Measurements from ENCODE around the gene ACP7.
A peak's percentile ranks its signal among the peaks of the same experiment; 100 is the strongest.
"Not testable (repeated sequence)": the region's sequence is repeated elsewhere in the genome, so short reads cannot be mapped to it uniquely, and the experiment has no call there.

ACP7 gene

GRCh38 chr19:39083983-39084731, at the start of gene ACP7:
TSS of gene ACP7 (plus strand) at chr19:39084368. CDS start at chr19:39085270, 902 bp downstream.
- no peak for DNase-seq (ENCODE audit: low read depth)

GRCh38 chr19:39036581-39036980, 47.6 kb upstream of the ACP7 start:
- DNase-seq (ENCODE audit: low read depth) = no peak

GRCh38 chr19:39037194-39037593, 47.0 kb upstream of the ACP7 start:
- DNase-seq (ENCODE audit: low read depth) = no peak

GRCh38 chr19:39038098-39038497, 46.1 kb upstream of the ACP7 start:
- DNase-seq (ENCODE audit: low read depth) = no peak

GRCh38 chr19:39045506-39045905, 38.7 kb upstream of the ACP7 start:
- DNase-seq (ENCODE audit: low read depth) = no peak

- no peak for DNase-seq (ENCODE audit: low read depth)
Observed at GRCh38 chr19:39046037-39046821, 37.9 kb upstream of the ACP7 start.

- DNase-seq (ENCODE audit: low read depth) = no peak
Observed at GRCh38 chr19:39047073-39047472, 37.1 kb upstream of the ACP7 start.

GRCh38 chr19:39052243-39052746, 31.9 kb upstream of the ACP7 start:
- DNase-seq (ENCODE audit: low read depth) = peak; percentile 37

GRCh38 chr19:39052846-39053245, 31.3 kb upstream of the ACP7 start:
- no peak for DNase-seq (ENCODE audit: low read depth)

GRCh38 chr19:39053276-39054090, 30.7 kb upstream of the ACP7 start:
- DNase-seq (ENCODE audit: low read depth) = no peak

- no peak for DNase-seq (ENCODE audit: low read depth)
Observed at GRCh38 chr19:39054091-39054470, 30.1 kb upstream of the ACP7 start.

GRCh38 chr19:39057615-39058014, 26.6 kb upstream of the ACP7 start:
- no peak for DNase-seq (ENCODE audit: low read depth)

- DNase-seq (ENCODE audit: low read depth) = no peak
Observed at GRCh38 chr19:39059302-39059701, 24.9 kb upstream of the ACP7 start.

GRCh38 chr19:39060171-39060570, 24.0 kb upstream of the ACP7 start:
- no peak for DNase-seq (ENCODE audit: low read depth)

- DNase-seq (ENCODE audit: low read depth) = no peak
Observed at GRCh38 chr19:39064405-39064804, 19.8 kb upstream of the ACP7 start.

GRCh38 chr19:39065928-39066327, 18.2 kb upstream of the ACP7 start:
- no peak for DNase-seq (ENCODE audit: low read depth)

- no peak for DNase-seq (ENCODE audit: low read depth)
Observed at GRCh38 chr19:39067104-39067503, 17.1 kb upstream of the ACP7 start.

- DNase-seq (ENCODE audit: low read depth) = not testable (repeated sequence)
Observed at GRCh38 chr19:39068259-39068658, 15.9 kb upstream of the ACP7 start.

GRCh38 chr19:39070888-39071287, 13.3 kb upstream of the ACP7 start:
- DNase-seq (ENCODE audit: low read depth) = no peak

GRCh38 chr19:39074205-39074692, 9.9 kb upstream of the ACP7 start:
- DNase-seq (ENCODE audit: low read depth) = no peak

GRCh38 chr19:39074942-39075341, 9.2 kb upstream of the ACP7 start:
- no peak for DNase-seq (ENCODE audit: low read depth)

GRCh38 chr19:39077323-39077722, 6.8 kb upstream of the ACP7 start:
- DNase-seq (ENCODE audit: low read depth) = no peak
